ENCODE results near the gene MRPS18A.
"Not testable (repeated sequence)": the region's sequence is repeated elsewhere in the genome, so short reads cannot be mapped to it uniquely, and the experiment has no call there.

The MRPS18A gene

GRCh38 chr6:43716099-43716498, 28.5 kb upstream of the MRPS18A start:
- no peak for DNase-seq

GRCh38 chr6:43715056-43715788, 27.6 kb upstream of the MRPS18A start:
- DNase-seq, result no peak

GRCh38 chr6:43714311-43715055, 26.9 kb upstream of the MRPS18A start:
- no peak for DNase-seq

- DNase-seq, result no peak
These were observed 26.2 kb upstream of the MRPS18A start for GRCh38 chr6:43713643-43714310.

GRCh38 chr6:43712579-43712978, 25.0 kb upstream of the MRPS18A start:
- DNase-seq, result no peak

- no peak for DNase-seq
These were observed 23.0 kb upstream of the MRPS18A start for GRCh38 chr6:43710576-43710975.

- no peak for DNase-seq
These were observed 22.2 kb upstream of the MRPS18A start for GRCh38 chr6:43709654-43710303.

GRCh38 chr6:43708860-43709653, 21.5 kb upstream of the MRPS18A start:
- DNase-seq, result no peak

GRCh38 chr6:43707767-43708166, 20.2 kb upstream of the MRPS18A start:
- DNase-seq, result no peak

- no peak for DNase-seq
These were observed 19.7 kb upstream of the MRPS18A start for GRCh38 chr6:43707269-43707668.

GRCh38 chr6:43706788-43707187, 19.2 kb upstream of the MRPS18A start:
- no peak for DNase-seq

GRCh38 chr6:43705996-43706395, 18.4 kb upstream of the MRPS18A start:
- no peak for DNase-seq

- DNase-seq, result no peak
These were observed 16.2 kb upstream of the MRPS18A start for GRCh38 chr6:43703512-43704429.

GRCh38 chr6:43702534-43703440, 15.2 kb upstream of the MRPS18A start:
- DNase-seq, result no peak

GRCh38 chr6:43702171-43702533, 14.6 kb upstream of the MRPS18A start:
- DNase-seq, result no peak

- DNase-seq, result not testable (repeated sequence)
These were observed 13.5 kb upstream of the MRPS18A start for GRCh38 chr6:43700939-43701560.

- peak; percentile 44 for DNase-seq
These were observed 12.1 kb upstream of the MRPS18A start for GRCh38 chr6:43699564-43700186.

- DNase-seq, result no peak
These were observed 11.2 kb upstream of the MRPS18A start for GRCh38 chr6:43698584-43699349.

- no peak for DNase-seq
These were observed 9.8 kb upstream of the MRPS18A start for GRCh38 chr6:43697421-43697820.

Measured in NCI-H524 treated with DMSO at 0.1 percent for 48 hours (cell line).